ENCODE data around the gene ABCA5. TPM values are rescaled to one million over a fixed set of nuclear protein-coding genes. Genes with fewer than 3 reads are reported as not detected.
"Not testable (repeated sequence)": the region's sequence is repeated elsewhere in the genome, so short reads cannot be mapped to it uniquely, and the experiment has no call there.

Gene ABCA5
- total and polyA plus RNA-seq, 12 donors: 6.9 to 46.7 (median 19.3) TPM

GRCh38 chr17:69284646-69285045 lies 42.3 kb downstream of the ABCA5 start:
- Histone ChIP-seq H3K9me3 (no peaks in the 10 kb centered on the region), H3K27ac (no peak overlapping the region), H3K36me3 (peaks cover 0 to 87% (median 12%) of the 10 kb centered on the region in 9 donors), H3K27me3 (no peaks in the 10 kb centered on the region), H3K4me1 (no peaks in the 10 kb centered on the region), H3K4me3 (no peak overlapping the region)
- 84 to 86% methylated on average over 2 of the region's 2 CpGs for WGBS, 2 donors
- no peak for DNase-seq
- intact Hi-C loops (cut with DNase I): no loop called here
- no peak for ATAC-seq
- TF ChIP-seq CTCF (IDR thresholded peaks at IDR 0.05): no peak

- H3K27ac ChIP-seq: no peak overlapping the region
- H3K4me1 ChIP-seq: no peaks in the 10 kb centered on the region
- no peak for DNase-seq
- intact Hi-C loops (cut with DNase I): no loop called here
- no peak for ATAC-seq
- H3K27me3 ChIP-seq: no peaks in the 10 kb centered on the region
- H3K9me3 ChIP-seq: no peaks in the 10 kb centered on the region
- H3K36me3 ChIP-seq: peaks cover 0 to 68% (median 3%) of the 10 kb centered on the region in 9 donors
- no peak for TF ChIP-seq CTCF (IDR thresholded peaks at IDR 0.05)
- no peak overlapping the region for H3K4me3 ChIP-seq
- 96% methylated on average over 3 of the region's 3 CpGs for WGBS, 2 donors
These were observed 44.9 kb downstream of the ABCA5 start for GRCh38 chr17:69282002-69282401.

- H3K9me3 ChIP-seq; H3K4me3 ChIP-seq; DNase-seq; H3K27ac ChIP-seq; ATAC-seq; H3K27me3 ChIP-seq; H3K4me1 ChIP-seq; intact Hi-C loops (cut with DNase I): not testable (repeated sequence)
- peaks cover 0 to 27% (median 3%) of the 10 kb centered on the region in 9 donors for H3K36me3 ChIP-seq
- WGBS, 2 donors: 95 to 96% methylated on average over 4 of the region's 4 CpGs
These were observed 50.7 kb downstream of the ABCA5 start for GRCh38 chr17:69276279-69276678.

GRCh38 chr17:69275751-69276150 lies 51.2 kb downstream of the ABCA5 start:
- Histone ChIP-seq H3K9me3 (no peaks in the 10 kb centered on the region), H3K4me3 (no peak overlapping the region), H3K27ac (no peak overlapping the region), H3K36me3 (peaks cover 0 to 23% (median 3%) of the 10 kb centered on the region in 9 donors), H3K4me1 (no peaks in the 10 kb centered on the region), H3K27me3 (no peaks in the 10 kb centered on the region)
- 95 to 97% methylated on average over 4 of the region's 4 CpGs for WGBS, 2 donors
- DNase-seq (no peak), ATAC-seq (no peak)
- intact Hi-C loops (cut with DNase I): no loop called here
- TF ChIP-seq CTCF (IDR thresholded peaks at IDR 0.05): no peak

GRCh38 chr17:69271023-69271422 lies 55.9 kb downstream of the ABCA5 start:
- ATAC-seq: no peak
- Histone ChIP-seq H3K4me1 (peaks cover 0 to 4% (median 0%) of the 10 kb centered on the region in 9 donors), H3K27me3 (no peaks in the 10 kb centered on the region), H3K4me3 (no peak overlapping the region), H3K36me3 (peaks cover 0 to 8% (median 0%) of the 10 kb centered on the region in 9 donors), H3K9me3 (no peaks in the 10 kb centered on the region), H3K27ac (no peak overlapping the region)
- no peak for DNase-seq
- no peak for TF ChIP-seq CTCF (IDR thresholded peaks at IDR 0.05)
- intact Hi-C loops (cut with DNase I): no loop called here
- 82 to 88% methylated on average over 7 of the region's 7 CpGs for WGBS, 2 donors
